Measurements from ENCODE around the gene AAMP.
A peak's percentile ranks its signal among the peaks of the same experiment; 100 is the strongest.
"Not testable (repeated sequence)": the region's sequence is repeated elsewhere in the genome, so short reads cannot be mapped to it uniquely, and the experiment has no call there.

AAMP gene

GRCh38 chr2:218317303-218317630 lies 47.3 kb upstream of the AAMP start:
- no peaks in the 10 kb centered on the region for H3K36me3 ChIP-seq (ENCODE audit: insufficient read depth, low read length)
- no peak overlapping the region for H2AFZ ChIP-seq (ENCODE audit: low read depth, low read length)
- peak overlapping the region; percentile 43 for H3K9ac ChIP-seq (ENCODE audit: low read depth, low read length)
- peaks cover 26% of the 10 kb centered on the region for H3K4me1 ChIP-seq (ENCODE audit: insufficient read depth, low read length)
- no peak for TF ChIP-seq EZH2 (IDR thresholded peaks at IDR 0.05; ENCODE audit: borderline replicate concordance, low read depth, low read length, severe bottlenecking)
- TF ChIP-seq, protein P1, sequence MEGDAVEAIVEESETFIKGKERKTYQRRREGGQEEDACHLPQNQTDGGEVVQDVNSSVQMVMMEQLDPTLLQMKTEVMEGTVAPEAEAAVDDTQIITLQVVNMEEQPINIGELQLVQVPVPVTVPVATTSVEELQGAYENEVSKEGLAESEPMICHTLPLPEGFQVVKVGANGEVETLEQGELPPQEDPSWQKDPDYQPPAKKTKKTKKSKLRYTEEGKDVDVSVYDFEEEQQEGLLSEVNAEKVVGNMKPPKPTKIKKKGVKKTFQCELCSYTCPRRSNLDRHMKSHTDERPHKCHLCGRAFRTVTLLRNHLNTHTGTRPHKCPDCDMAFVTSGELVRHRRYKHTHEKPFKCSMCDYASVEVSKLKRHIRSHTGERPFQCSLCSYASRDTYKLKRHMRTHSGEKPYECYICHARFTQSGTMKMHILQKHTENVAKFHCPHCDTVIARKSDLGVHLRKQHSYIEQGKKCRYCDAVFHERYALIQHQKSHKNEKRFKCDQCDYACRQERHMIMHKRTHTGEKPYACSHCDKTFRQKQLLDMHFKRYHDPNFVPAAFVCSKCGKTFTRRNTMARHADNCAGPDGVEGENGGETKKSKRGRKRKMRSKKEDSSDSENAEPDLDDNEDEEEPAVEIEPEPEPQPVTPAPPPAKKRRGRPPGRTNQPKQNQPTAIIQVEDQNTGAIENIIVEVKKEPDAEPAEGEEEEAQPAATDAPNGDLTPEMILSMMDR (IDR thresholded peaks at IDR 0.05; ENCODE audit: borderline replicate concordance, extremely low read depth, low read length, poor library complexity, severe bottlenecking), result no peak
- no peak for ATAC-seq (ENCODE audit: insufficient read depth, low read depth)
- DNase-seq, result no peak
- H3K4me2 ChIP-seq (ENCODE audit: insufficient read depth, low read length), result peak overlapping the region; percentile 64; the same call in 1 of the 2 replicates
- H3K4me3 ChIP-seq (ENCODE audit: low read depth in 1 of 2, low read length in 2 of 2), result peak overlapping the region in 1 of 2 experiments; percentile 45; a peak in 1 of 4 replicates
- peak overlapping the region; percentile 85 for H3K27ac ChIP-seq (ENCODE audit: low read length)
- H4K20me1 ChIP-seq (ENCODE audit: insufficient read depth, low read length), result no peaks in the 10 kb centered on the region
- H3K79me2 ChIP-seq (ENCODE audit: insufficient read depth, low read length), result no peaks in the 10 kb centered on the region
- no peaks in the 10 kb centered on the region for H3K27me3 ChIP-seq (ENCODE audit: insufficient read depth, low read length, poor library complexity)
- no peaks in the 10 kb centered on the region for H3K9me3 ChIP-seq (ENCODE audit: insufficient read depth, low read length, severe bottlenecking)

DNA sequence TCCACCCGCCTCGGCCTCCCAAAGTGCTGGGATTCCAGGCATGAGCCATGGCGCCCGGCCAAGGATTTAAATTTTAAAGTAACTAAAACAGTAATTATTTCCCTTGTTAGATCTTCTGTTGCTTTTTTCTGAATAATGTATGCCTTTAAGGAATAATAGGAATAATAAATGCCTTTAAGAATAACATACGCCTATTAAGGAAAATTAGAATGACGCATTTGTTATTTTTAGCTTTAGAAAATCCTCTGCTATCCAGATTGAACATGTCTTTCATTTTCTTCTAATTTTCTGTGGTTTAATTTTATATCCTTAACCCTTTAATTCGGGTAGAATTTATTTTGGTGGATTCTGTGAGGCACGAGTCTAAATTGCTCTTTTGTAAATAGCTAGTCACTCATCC lies 45.5 kb upstream of the AAMP start:
- H3K4me1 ChIP-seq (ENCODE audit: insufficient read depth, low read length), result peaks cover 26% of the 10 kb centered on the region
- H3K4me3 ChIP-seq (ENCODE audit: low read depth in 1 of 2, low read length in 2 of 2), result no peak overlapping the region
- no peaks in the 10 kb centered on the region for H3K79me2 ChIP-seq (ENCODE audit: insufficient read depth, low read length)
- H3K27me3 ChIP-seq (ENCODE audit: insufficient read depth, low read length, poor library complexity), result no peaks in the 10 kb centered on the region
- no peak overlapping the region; the same call in 1 of the 2 replicates for H2AFZ ChIP-seq (ENCODE audit: low read depth, low read length)
- H3K9me3 ChIP-seq (ENCODE audit: insufficient read depth, low read length, severe bottlenecking), result no peaks in the 10 kb centered on the region
- peak overlapping the region; percentile 43; the same call in 1 of the 2 replicates for H3K9ac ChIP-seq (ENCODE audit: low read depth, low read length)
- TF ChIP-seq, protein P1 (IDR thresholded peaks at IDR 0.05; ENCODE audit: borderline replicate concordance, extremely low read depth, low read length, poor library complexity, severe bottlenecking), result no peak
- TF ChIP-seq EZH2 (IDR thresholded peaks at IDR 0.05; ENCODE audit: borderline replicate concordance, low read depth, low read length, severe bottlenecking), result no peak
- ATAC-seq (ENCODE audit: insufficient read depth, low read depth), result no peak
- no peaks in the 10 kb centered on the region for H4K20me1 ChIP-seq (ENCODE audit: insufficient read depth, low read length)
- H3K4me2 ChIP-seq (ENCODE audit: insufficient read depth, low read length), result peak overlapping the region; percentile 45; the same call in 1 of the 2 replicates
- no peaks in the 10 kb centered on the region for H3K36me3 ChIP-seq (ENCODE audit: insufficient read depth, low read length)
- DNase-seq, result no peak
- peak overlapping the region; percentile 67 for H3K27ac ChIP-seq (ENCODE audit: low read length)

- DNase-seq; H3K4me2 ChIP-seq (ENCODE audit: insufficient read depth, low read length); H3K27me3 ChIP-seq (ENCODE audit: insufficient read depth, low read length, poor library complexity); H2AFZ ChIP-seq (ENCODE audit: low read depth, low read length); H3K4me3 ChIP-seq (ENCODE audit: low read depth in 1 of 2, low read length in 2 of 2); H4K20me1 ChIP-seq (ENCODE audit: insufficient read depth, low read length); H3K9me3 ChIP-seq (ENCODE audit: insufficient read depth, low read length, severe bottlenecking); H3K36me3 ChIP-seq (ENCODE audit: insufficient read depth, low read length); ATAC-seq (ENCODE audit: insufficient read depth, low read depth); H3K79me2 ChIP-seq (ENCODE audit: insufficient read depth, low read length); H3K9ac ChIP-seq (ENCODE audit: low read depth, low read length); H3K27ac ChIP-seq (ENCODE audit: low read length): not testable (repeated sequence)
- H3K4me1 ChIP-seq (ENCODE audit: insufficient read depth, low read length), result peaks cover 26% of the 10 kb centered on the region
Measured at GRCh38 chr2:218314764-218315163, 44.8 kb upstream of the AAMP start.

- Histone ChIP-seq H3K4me1 (ENCODE audit: insufficient read depth, low read length) (peaks cover 26% of the 10 kb centered on the region), H3K4me2 (ENCODE audit: insufficient read depth, low read length) (no peak overlapping the region), H3K9me3 (ENCODE audit: insufficient read depth, low read length, severe bottlenecking) (no peaks in the 10 kb centered on the region), H4K20me1 (ENCODE audit: insufficient read depth, low read length) (no peaks in the 10 kb centered on the region), H3K36me3 (ENCODE audit: insufficient read depth, low read length) (no peaks in the 10 kb centered on the region), H3K4me3 (ENCODE audit: low read depth in 1 of 2, low read length in 2 of 2) (no peak overlapping the region), H3K9ac (ENCODE audit: low read depth, low read length) (no peak overlapping the region), H3K27ac (ENCODE audit: low read length) (no peak overlapping the region), H3K27me3 (ENCODE audit: insufficient read depth, low read length, poor library complexity) (no peaks in the 10 kb centered on the region), H3K79me2 (ENCODE audit: insufficient read depth, low read length) (no peaks in the 10 kb centered on the region), H2AFZ (ENCODE audit: low read depth, low read length) (no peak overlapping the region)
- TF ChIP-seq, protein P1 (IDR thresholded peaks at IDR 0.05; ENCODE audit: borderline replicate concordance, extremely low read depth, low read length, poor library complexity, severe bottlenecking), result no peak
- ATAC-seq (ENCODE audit: insufficient read depth, low read depth), result no peak
- no peak for DNase-seq
Measured at GRCh38 chr2:218313356-218313755, 43.4 kb upstream of the AAMP start.

Measured in DND-41 (cell line).